Osteocyte (in vitro differentiated cells): ENCODE measurements around the gene PTPRN2. TPM values are rescaled to one million over a fixed set of nuclear protein-coding genes. Genes with fewer than 3 reads are reported as not detected.

Experiments used
- DNase-seq: peaks from one replicate; pipeline ENCODE4 v3.0.0; 2021; ENCODE audit warnings: mixed read lengths; ENCODE audit not compliant: unreplicated experiment; ENCODE audit errors: extremely low spot score
- H3K27ac Mint-ChIP-seq: one replicate; pipeline ENCODE4 v1.8.0; 2021; ENCODE audit warnings: mild to moderate bottlenecking, mixed read lengths; ENCODE audit not compliant: unreplicated experiment
- H3K27me3 Mint-ChIP-seq: one replicate; pipeline ENCODE4 v1.8.0; 2021; ENCODE audit warnings: mixed read lengths; ENCODE audit not compliant: unreplicated experiment
- H3K36me3 Mint-ChIP-seq: one replicate; pipeline ENCODE4 v1.8.0; 2021; ENCODE audit warnings: mixed read lengths; ENCODE audit not compliant: unreplicated experiment
- H3K4me1 Mint-ChIP-seq: one replicate; pipeline ENCODE4 v1.8.0; 2021; ENCODE audit warnings: mixed read lengths; ENCODE audit not compliant: unreplicated experiment
- H3K4me3 Mint-ChIP-seq: one replicate; pipeline ENCODE4 v1.8.0; 2021; ENCODE audit warnings: mild to moderate bottlenecking, moderate library complexity, mixed read lengths; ENCODE audit not compliant: unreplicated experiment
- H3K9me3 Mint-ChIP-seq: one replicate; pipeline ENCODE4 v1.8.0; 2021; ENCODE audit warnings: mixed read lengths; ENCODE audit not compliant: unreplicated experiment
- total RNA-seq: library from RNA; stranded (reverse); gene quantifications from 2 replicates; pipeline ENCODE4 v1.2.1, GENCODE V29; 2021
- TF ChIP-seq, protein P1 (sequence below): fragments of 200-600 bp; sonication (generic); IDR thresholded peaks from 2 replicates; pipeline ENCODE4 v1.5.0; 2021; ENCODE audit warnings: antibody characterized with exemption, mild to moderate bottlenecking, moderate library complexity

PTPRN2 gene
- total RNA-seq, 1 donor from 2014 or later, result 0.59 TPM

DNA sequence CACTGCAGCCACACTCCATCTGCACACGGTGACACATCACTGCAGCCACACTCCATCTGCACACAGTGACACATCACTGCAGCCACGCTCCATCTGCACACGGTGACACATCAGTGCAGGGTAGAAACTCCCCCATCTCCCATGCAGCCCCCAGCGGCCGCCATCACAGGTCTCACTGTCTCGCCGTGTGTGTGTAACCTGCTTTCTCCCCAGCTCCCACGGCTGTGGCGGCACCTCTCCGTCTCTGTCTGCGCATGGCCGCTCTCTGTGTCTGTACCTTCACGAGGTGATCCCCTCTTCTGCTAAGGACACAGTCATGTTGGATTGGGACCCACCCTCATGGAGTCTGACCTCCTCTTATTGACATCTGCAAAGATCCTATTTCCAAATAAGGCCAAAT, 527.4 kb downstream of the PTPRN2 start:
- Mint-ChIP-seq H3K4me3 (no peak overlapping the region), H3K9me3 (peaks cover 22% of the 10 kb centered on the region), H3K36me3 (no peaks in the 10 kb centered on the region), H3K4me1 (no peaks in the 10 kb centered on the region), H3K27ac (no peak overlapping the region), H3K27me3 (no peaks in the 10 kb centered on the region)
- TF ChIP-seq, protein P1, sequence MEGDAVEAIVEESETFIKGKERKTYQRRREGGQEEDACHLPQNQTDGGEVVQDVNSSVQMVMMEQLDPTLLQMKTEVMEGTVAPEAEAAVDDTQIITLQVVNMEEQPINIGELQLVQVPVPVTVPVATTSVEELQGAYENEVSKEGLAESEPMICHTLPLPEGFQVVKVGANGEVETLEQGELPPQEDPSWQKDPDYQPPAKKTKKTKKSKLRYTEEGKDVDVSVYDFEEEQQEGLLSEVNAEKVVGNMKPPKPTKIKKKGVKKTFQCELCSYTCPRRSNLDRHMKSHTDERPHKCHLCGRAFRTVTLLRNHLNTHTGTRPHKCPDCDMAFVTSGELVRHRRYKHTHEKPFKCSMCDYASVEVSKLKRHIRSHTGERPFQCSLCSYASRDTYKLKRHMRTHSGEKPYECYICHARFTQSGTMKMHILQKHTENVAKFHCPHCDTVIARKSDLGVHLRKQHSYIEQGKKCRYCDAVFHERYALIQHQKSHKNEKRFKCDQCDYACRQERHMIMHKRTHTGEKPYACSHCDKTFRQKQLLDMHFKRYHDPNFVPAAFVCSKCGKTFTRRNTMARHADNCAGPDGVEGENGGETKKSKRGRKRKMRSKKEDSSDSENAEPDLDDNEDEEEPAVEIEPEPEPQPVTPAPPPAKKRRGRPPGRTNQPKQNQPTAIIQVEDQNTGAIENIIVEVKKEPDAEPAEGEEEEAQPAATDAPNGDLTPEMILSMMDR, result no peak
- no peak for DNase-seq

GRCh38 chr7:158057446-158057845, 530.2 kb downstream of the PTPRN2 start:
- DNase-seq, result no peak
- H3K9me3 Mint-ChIP-seq, result peaks cover 23% of the 10 kb centered on the region
- no peak overlapping the region for H3K4me3 Mint-ChIP-seq
- H3K27ac Mint-ChIP-seq, result no peak overlapping the region
- no peaks in the 10 kb centered on the region for H3K27me3 Mint-ChIP-seq
- TF ChIP-seq, protein P1, result no peak
- H3K4me1 Mint-ChIP-seq, result no peaks in the 10 kb centered on the region
- H3K36me3 Mint-ChIP-seq, result no peaks in the 10 kb centered on the region

GRCh38 chr7:158056761-158057160, 530.9 kb downstream of the PTPRN2 start:
- H3K4me1 Mint-ChIP-seq, result no peaks in the 10 kb centered on the region
- peaks cover 28% of the 10 kb centered on the region for H3K9me3 Mint-ChIP-seq
- H3K27ac Mint-ChIP-seq, result no peak overlapping the region
- TF ChIP-seq, protein P1, result no peak
- H3K27me3 Mint-ChIP-seq, result no peaks in the 10 kb centered on the region
- no peaks in the 10 kb centered on the region for H3K36me3 Mint-ChIP-seq
- no peak for DNase-seq
- H3K4me3 Mint-ChIP-seq, result no peak overlapping the region

DNA sequence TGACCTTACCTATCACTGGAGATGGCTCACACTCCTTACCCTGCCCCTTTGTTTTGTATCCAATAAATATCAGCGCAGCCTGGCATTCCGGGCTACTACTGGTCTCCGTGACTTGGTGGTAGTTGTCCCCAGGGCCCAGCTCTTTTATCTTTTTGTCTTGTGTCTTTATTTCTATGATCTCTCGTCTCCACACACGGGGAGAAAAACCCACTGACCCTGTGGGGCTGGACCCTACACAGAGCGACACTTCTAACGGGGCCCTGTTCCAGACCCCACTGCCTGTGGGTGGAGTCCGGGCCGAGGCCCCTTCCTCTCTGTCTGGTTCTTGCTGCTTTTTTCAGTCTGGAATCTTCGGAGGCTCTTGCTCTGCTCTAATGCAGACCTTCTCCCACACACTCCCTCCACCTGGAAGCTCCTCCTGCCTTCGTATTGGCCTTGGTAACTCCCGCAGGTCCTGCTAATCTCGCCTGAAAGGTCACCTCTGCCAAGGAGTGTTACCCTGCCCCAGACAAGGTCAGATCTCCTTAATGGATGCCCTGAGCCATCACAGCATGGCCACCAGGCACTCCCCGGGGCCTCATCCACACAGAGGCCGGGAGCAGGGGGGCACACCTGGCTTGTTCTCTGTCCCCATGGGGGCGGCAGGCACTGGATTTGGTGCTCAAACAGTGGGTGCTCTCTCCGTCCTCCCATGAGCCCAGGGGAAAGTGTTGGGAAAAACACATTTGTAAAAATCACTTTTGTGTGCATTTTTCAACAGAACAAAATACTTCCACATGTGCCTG, 531.7 kb downstream of the PTPRN2 start:
- TF ChIP-seq, protein P1, result no peak
- Mint-ChIP-seq H3K4me3 (no peak overlapping the region), H3K27me3 (no peaks in the 10 kb centered on the region), H3K36me3 (no peaks in the 10 kb centered on the region), H3K9me3 (peaks cover 31% of the 10 kb centered on the region), H3K27ac (no peak overlapping the region), H3K4me1 (no peaks in the 10 kb centered on the region)
- DNase-seq, result no peak

GRCh38 chr7:158054611-158055010, 533.0 kb downstream of the PTPRN2 start:
- TF ChIP-seq, protein P1, result no peak
- Mint-ChIP-seq H3K4me3 (no peak overlapping the region), H3K36me3 (no peaks in the 10 kb centered on the region), H3K27me3 (no peaks in the 10 kb centered on the region), H3K4me1 (no peaks in the 10 kb centered on the region), H3K27ac (no peak overlapping the region), H3K9me3 (peaks cover 31% of the 10 kb centered on the region)
- DNase-seq, result no peak
